GM21576 (cell line): ENCODE results near the gene MMP27.

Experiments
- ATAC-seq: cut with Tn5 transposase; IDR thresholded peaks from one replicate; pipeline ENCODE4 v1.9.1; 2021; ENCODE audit warnings: mild to moderate bottlenecking, moderate library complexity; ENCODE audit not compliant: unreplicated experiment

The MMP27 gene

DNA sequence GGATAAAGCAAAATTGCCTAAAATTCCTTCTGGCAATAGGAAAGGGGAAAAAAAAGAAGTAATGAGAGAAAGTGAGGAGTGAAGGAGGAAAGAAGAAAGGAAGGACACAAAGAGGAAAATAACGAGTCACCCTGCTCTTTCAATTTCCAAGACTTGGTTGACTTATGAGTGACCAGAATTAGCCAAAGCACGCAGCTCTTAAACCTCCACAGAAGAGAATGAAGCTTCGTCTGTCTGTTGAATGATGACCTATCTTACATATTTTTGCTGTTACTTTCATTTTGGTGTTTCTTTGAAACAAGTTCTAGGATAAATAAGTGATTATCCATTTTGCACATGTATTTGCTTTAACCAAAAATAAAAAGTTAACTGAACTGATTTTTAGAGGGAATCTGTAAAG, 728 bp downstream of the MMP27 start:
- no peak for ATAC-seq

DNA sequence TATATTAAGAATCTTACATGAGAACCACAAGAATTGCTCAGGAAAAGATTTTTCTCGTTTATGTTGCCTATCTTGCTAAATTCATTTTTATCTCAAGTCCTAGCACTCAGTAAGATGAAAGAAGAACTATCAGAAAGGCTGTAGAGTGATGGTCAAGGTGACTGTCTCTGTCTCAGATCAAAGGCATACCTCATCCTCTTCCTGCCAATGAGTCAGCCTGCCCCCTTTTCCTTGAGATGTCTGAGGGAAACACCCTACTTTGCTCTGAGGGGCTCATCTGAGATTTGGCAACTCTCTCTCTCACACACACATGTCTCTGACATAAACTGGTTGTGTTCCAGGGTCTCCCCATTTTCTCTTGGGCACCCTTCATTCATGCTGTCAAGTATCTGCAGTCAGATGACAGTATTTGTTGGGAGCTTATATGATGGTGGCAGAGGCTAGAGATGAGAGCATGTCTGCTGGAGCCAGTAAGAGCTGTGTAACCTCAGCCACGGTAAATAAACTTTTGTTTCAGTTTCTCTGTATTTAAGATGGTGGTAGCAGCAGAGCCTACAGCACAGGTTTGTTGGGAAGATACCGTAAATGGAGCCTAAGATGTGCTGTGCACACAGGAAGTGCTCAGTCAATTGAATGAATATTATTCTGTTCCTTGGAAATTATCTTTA, 1.6 kb downstream of the MMP27 start:
- no peak for ATAC-seq

DNA sequence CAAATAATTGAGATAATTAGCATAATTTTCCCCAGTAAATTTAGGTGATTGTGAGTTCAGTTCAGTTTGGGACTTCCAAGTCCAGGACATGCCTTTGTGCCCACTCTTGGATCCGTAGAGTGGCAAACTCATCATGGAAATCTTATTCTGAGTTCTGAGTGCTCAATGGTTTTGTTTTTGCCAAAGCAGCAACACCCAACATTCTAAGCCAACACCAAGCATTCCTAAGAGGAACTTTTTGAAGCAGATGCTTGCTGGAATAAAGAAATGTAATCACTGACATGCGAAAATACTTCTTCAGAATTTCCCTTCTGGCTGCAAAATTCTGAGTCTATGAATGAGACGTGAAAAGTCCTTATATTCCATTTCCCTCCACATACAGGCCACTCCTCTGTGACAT, 10.4 kb downstream of the MMP27 start:
- no peak for ATAC-seq

DNA sequence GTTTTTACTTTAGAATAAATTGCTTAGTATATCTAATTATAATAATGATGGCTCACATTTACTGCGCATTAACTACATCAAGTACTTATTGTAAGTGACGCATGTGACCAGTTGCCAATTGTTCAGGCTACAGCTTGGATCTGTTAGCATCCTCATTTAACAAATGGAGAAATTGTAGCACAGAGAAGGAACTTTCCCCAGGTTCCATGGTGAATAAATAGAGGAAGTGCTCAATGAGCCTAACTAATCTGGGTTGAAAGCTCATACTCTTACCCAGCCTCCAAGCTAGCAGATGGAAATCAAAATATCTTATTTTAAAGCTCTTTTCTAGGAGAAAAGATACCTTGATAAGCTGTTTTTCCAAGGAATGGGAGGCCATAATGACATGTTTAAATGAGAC, 19.8 kb downstream of the MMP27 start:
- ATAC-seq = no peak

DNA sequence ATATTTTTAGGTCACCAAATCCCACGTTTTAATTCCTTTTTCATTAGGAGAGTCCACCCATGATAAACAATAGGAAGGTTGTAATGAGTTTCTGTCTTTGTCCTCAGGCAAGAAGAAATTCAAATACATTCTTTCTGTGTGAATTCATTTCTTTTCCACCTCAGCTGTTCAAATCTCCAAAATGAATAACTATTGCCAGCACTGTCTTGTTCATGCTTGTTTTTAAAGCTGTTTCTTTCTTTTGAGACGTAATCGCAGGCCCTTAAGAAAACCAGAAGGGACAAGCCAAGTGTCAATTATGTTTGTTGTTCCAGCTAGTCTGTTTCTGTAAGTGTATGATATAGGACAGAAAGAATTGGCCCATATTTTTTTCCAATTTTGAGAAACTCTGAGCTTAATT, 20.2 kb downstream of the MMP27 start:
- ATAC-seq = no peak

DNA sequence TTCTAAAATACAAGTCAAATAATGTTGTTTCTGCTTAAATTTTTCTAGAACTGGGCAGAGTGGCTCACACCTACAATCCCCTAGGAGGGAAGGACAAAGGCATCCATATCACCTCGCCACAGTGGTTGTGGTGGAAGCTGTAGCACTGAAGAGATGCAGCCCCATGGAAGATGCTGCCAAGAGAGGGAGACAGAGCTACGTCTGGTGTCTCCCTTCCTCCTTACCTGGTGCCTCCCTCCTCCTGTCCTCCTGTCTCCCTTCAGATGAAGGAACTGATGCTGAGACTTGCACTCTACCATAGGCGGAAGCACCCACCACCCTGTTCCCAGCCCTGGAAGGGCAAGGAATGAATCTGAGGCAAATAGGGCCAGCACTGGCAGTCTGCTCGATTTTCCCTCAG, 22.3 kb downstream of the MMP27 start:
- no peak for ATAC-seq

DNA sequence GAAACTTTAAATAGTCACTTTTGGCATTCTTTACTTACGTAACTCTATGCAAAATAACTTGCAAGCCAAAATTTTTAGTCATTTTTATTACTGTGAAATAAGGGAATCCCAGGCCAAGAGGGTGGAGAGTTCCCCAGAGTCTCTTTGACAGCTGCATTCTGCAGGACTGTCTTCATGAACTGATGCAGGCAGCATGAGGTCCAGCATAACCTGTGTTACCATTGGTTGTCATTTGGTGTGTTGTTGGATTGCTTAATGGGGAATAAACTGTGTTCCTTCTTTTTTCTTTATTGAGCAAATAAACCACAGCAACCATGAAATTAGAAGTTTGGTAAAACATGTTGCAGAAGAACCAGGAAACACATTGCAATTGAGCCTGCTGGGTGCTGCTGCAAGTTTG, 24.6 kb downstream of the MMP27 start:
- ATAC-seq = no peak

DNA sequence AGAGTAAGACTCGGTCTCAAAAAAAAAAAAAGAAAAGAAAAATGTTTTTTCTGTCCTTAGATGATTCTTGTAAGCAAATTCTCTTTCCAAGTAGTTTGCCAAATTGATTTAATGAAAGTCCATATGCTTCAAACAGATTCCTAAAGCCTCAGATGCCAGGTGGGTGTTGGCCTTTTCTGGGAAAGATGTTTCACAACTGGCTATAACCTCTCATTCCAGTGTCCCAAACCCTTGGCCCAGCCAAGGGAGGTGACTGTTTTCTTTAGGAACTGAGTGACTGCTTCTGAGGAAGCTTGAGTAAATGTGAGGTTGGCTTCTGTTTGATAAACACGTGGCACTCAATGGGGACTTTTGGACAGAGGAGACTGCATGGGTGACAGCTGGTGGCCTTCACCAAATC, 27.5 kb downstream of the MMP27 start:
- no peak for ATAC-seq

DNA sequence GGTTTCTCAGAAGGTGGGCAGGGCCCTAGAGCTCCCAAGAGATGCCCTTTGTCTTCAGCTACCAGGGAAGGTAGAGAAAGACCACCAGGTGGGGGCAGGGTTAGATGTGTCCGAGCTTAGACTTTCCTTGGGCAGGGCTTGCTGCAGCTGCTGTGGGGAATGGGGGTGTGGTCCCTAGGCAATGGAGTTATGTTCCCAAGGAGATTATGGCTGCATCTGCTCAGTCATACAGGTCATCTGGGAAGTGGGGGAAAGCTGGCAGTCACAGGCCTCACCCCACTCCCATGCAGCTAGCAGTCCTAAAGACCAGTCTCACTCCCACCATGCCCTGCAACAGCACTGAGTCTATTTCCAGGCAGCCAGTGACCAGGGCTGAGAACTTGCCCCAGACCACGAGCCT, 29.5 kb downstream of the MMP27 start:
- no peak for ATAC-seq

DNA sequence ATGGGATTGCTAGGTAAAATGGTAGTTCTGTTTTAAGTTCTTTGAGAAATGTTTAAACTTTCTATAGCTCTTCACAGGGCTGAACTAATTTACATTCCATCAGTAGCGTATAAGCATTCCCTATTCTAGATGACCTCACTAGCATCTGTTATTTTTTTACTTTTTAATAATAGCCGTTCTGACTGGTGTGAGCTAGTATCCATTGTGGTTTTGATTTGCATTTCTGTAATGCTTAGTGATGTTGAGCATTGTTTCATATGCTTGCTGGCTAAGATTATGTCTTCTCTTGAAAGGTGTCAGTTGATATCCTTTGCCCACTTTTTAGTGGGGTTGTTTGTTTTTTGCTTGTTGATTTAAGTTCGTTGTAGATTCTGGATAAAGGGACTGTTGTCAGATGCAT, 35.9 kb downstream of the MMP27 start:
- ATAC-seq = peak; percentile 61

DNA sequence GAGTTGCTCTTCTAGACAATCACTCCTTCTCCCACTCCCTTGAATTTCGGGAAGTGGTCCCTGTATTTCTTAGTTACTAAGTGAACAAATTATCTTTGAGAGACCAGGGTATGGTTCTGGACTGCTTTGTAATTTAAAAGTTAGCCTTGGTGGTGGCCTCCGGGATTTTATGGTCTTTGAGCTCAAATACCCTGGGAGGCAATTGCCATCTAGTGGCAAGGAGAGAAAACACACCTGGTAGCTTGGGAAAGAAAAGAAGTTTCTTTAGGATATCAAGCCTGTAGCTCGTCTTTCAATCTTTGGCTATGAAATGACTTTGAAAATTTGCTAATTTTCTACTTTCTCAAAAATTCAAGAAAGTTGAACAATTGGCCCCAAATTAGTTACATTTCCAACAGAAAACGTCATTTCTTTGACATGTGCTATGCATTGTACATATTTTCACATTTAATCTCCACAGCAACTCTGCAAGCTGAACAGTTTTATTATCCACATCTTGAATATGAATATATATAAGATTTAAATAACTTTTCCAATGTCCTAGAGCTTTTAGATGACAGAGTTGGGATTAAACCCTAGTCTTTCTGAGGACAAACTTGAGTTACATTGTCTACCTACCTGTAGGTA, 39.1 kb downstream of the MMP27 start:
- no peak for ATAC-seq

DNA sequence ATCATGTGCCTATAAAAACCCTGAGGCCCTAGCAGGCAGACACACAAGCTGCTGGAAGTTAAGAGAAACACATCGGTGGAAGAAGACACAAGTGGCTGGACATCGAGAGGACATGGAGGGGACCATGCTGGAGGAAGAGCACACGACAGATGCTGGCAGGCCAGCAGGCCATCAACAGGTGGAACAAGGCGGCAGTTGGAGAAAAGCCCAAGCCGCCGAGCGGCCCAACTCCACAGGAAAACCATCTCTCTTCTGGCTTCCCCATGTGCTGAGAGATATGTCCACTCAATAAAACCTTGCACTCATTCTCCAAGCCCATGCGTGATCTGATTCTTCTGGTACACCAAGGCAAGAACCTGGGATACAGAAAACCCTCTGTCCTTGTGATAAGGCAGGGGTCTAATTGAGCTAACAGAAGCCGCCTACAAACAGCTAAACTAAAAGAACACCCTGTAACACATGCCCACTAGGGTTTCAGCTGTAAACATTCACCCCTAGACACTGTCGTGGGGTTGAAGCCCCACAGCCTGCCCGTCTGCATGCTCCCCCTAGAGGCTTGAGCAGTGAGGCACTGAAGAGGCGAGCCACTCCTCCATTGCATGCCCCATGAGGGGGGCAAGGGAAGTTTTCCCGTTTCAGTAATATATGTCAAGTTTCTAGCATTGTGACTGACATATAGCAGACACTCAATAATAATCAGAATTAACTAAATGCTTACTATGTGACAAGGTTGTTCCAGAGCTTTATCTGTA, 41.4 kb downstream of the MMP27 start:
- ATAC-seq = peak; percentile 48

DNA sequence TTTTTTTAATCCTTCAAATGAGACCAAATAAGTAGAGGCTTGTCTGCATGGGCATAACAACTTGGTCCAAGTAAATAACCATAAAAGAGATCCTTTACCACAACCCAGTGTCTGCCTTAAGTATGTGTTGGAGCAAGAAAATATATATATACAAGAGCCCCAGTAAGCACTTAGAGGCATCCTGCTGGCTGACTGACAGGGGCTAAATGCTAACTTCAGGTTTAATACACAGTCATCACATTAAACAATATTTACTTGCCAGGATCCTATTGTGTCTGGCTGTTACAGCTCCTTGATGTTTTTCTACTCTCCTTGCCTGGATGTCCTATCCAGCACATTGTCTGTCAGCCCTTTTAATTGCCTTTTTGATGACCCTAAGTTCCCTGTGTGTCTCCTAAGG, 43.0 kb downstream of the MMP27 start:
- no peak for ATAC-seq

DNA sequence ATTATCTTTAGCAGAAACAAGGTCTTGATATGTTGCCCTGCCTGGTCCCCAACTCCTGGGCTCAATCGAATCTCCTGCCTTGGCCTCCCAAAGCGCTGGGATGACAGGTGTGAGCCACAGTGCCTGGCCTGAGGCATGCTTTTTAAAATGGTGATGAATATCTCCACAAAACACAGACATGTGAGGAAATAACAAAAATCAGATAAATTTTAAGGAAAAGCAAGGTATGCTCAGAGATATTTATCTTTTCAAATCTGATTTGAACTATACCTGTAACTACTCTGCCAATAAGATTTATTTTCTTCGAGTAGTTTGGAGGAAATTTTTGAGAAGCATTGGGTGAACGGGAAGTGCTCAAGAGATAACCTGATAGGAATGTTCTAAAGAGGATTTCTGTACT, 44.5 kb downstream of the MMP27 start:
- no peak for ATAC-seq

DNA sequence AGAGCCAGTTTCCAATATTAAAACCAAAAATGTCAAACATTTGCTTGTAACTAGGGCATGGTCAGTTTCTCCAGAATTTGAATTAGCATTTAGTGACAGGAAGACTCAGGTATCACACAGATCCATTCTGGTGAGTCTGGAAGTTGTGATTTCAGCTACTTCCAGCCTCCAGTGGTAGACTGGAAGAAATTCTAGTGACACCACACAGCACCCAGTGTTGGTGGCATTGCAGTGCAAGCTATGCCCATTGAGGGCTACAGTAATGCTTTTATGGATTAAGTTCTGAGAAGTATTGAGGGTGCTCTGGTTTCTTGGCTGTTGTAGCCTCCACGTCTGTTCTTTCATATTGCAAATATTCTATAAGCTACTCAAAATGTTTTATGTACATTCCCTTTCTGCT, 49.0 kb downstream of the MMP27 start:
- ATAC-seq = no peak

DNA sequence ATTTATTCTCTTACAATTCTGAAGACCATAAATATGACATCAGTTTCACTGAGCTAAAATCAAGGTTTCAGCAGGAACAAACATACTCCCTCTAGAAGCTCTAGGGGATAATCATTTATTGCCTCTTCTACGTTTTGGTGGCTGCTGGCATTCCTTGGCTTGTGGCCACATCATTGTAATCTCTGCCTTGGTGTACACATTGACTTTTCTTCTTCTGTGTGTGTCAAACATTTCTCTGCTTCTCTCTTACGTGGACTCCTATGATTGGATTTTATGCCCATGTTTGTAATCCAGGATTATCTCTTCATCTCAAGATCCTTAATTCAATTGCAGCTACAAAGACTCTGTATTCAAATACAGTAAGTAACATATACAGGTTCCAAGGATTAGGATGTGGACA, 50.0 kb downstream of the MMP27 start:
- no peak for ATAC-seq

DNA sequence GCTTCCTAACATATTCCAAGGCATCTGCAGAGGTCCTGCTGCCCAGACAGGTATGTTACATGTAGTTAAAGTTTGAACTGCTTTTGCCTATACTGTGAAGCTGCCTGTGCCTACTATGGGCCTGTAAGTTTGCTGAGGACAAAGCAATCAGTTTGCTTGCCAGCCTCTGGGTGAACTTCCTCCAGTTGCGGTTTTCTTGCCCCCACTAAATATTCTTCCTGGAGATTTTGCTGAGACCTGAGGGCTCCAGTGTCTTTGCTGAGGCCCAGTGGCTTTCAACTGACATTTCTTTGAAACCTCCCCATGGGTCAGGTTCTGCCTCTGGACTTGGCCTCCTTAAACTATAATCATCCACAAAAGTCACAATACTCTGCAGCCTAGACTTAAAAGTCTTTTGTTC, 50.8 kb downstream of the MMP27 start:
- ATAC-seq = no peak

DNA sequence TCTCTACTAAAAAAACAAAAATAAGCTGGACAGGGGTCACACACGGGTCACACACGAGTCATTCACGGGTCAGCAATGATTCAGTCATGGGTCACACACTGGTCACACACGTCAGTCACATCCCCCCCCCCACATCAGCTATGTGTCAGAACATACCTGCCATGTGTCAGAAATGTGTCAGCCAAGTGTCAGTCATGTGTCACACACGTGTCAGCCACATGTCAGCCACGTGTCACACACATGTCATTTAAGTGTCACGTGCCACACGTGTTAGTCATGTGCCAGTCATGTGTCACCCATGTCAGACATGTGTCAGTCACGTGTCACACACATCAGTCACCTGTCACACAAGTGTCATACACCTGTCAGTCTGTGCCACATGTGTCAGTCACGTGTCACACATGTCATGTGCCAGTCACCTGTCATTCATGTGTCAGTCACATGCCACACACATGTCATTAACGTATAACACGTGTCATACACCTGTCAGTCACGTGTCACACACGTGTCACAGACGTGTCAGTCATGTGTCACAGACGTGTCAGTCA, 51.8 kb downstream of the MMP27 start:
- no peak for ATAC-seq

DNA sequence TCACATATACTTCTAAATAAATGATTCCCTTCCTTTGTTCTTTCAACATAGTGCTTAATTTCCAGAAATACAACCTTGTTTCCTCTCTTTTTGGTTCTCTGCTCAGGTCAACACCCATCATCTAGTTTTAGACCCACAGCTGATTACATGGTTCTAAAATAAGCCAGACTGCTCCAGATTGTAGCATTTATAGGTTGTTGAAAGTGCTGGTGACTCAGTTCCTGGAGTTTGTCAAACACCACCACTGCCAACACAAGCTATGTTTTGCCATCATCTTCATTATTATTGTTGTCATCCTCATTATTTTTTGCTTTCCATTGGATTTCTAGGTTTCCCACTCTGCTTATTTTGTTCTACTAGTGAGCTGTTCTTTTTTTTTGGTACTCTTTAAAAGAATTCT, 58.1 kb downstream of the MMP27 start:
- no peak for ATAC-seq

DNA sequence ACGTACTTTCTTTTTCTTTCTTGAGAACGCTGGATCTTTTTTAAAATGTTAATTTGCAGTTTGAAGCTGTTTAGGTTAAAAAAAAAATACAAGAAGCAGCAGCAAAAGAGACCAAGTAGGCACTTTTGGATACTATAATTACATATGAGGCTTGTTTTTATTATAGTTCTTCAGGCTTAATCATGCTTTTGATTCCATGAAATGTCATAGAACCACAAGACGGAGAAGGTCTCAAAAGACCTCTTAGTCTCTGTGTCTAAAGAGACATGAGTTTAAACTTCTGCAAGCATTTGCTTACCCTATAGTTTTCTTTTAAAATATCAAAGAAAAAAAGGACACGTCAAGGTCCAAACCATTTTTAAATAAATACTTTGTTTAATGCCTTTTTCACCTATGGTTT, 61.6 kb downstream of the MMP27 start:
- no peak for ATAC-seq
